HEK293 (cell line): ENCODE data around the gene GZMB.

ENCODE experiments used
- CTCF ChIA-PET: fragments of 350-600 bp; formaldehyde crosslinking; extraction: SDS; loops from one replicate; lab custom pipeline; 2021; ENCODE audit warnings: antibody characterized with exemption; lab: Yijun Ruan, JAX
- POLR2A ChIA-PET: fragments of 300-600 bp; formaldehyde crosslinking; extraction: SDS; loops from one replicate; lab custom pipeline; 2020; ENCODE audit warnings: antibody characterized with exemption, inconsistent platforms; lab: Yijun Ruan, JAX
- H3K27ac ChIP-seq: fragments of 200-500 bp; sonication (Bioruptor generic); 2 replicates; pipeline ENCODE4 v1.5.1; 2014; ENCODE audit warnings: low read depth, low read length, control low read depth, inconsistent platforms; ENCODE audit errors: extremely low read depth
- H3K36me3 ChIP-seq, 2 experiments: fragments of 200-500 bp in 1 of 2; sonication (Bioruptor generic) in 1 of 2; 1 replicate in 1 of 2; 2 replicates in 1 of 2; pipeline ENCODE4 v1.5.1; 2014 to 2017; ENCODE audit warnings: inconsistent platforms in 2 of 2, low read length in 2 of 2; ENCODE audit not compliant: control insufficient read depth in 2 of 2, insufficient read depth in 1 of 2
- H3K4me1 ChIP-seq: fragments of 200-500 bp; sonication (Bioruptor generic); 2 replicates; pipeline ENCODE4 v1.5.1; 2014; ENCODE audit warnings: mild to moderate bottlenecking, low read length, inconsistent platforms; ENCODE audit not compliant: control insufficient read depth, insufficient read depth
- H3K4me3 ChIP-seq: 2 replicates; pipeline ENCODE4 v1.5.1; 2011; ENCODE audit warnings: low read depth, mild to moderate bottlenecking, control low read depth, low read length, moderate library complexity
- H3K9me3 ChIP-seq: fragments of 200-500 bp; sonication (Bioruptor generic); 2 replicates; pipeline ENCODE4 v1.5.1; 2014; ENCODE audit warnings: low read depth, low read length, inconsistent platforms; ENCODE audit not compliant: control insufficient read depth, insufficient read depth
- GLI4 ChIP-seq: fragments of 450-650 bp; formaldehyde crosslinking; IDR thresholded peaks from 2 replicates; pipeline ENCODE4 v1.5.1; 2016; ENCODE audit warnings: missing biosample characterization, missing genetic modification characterization
- HOXC10 ChIP-seq: sonication (generic); formaldehyde crosslinking; IDR thresholded peaks from 2 replicates; pipeline ENCODE4 v1.8.1; 2023; ENCODE audit warnings: mild to moderate bottlenecking, missing genetic modification reagents
- KLF1 ChIP-seq: fragments of 450-650 bp; formaldehyde crosslinking; IDR thresholded peaks from 2 replicates; pipeline ENCODE4 v1.5.1; 2016; ENCODE audit warnings: missing biosample characterization, missing genetic modification characterization
- MZF1 ChIP-seq: fragments of 450-650 bp; formaldehyde crosslinking; IDR thresholded peaks from 2 replicates; pipeline ENCODE4 v1.5.1; 2017; ENCODE audit warnings: missing biosample characterization, missing genetic modification characterization, borderline replicate concordance
- SALL2 ChIP-seq: fragments of 450-650 bp; formaldehyde crosslinking; IDR thresholded peaks from 2 replicates; pipeline ENCODE4 v1.5.0; 2017; ENCODE audit warnings: missing biosample characterization, mild to moderate bottlenecking, missing genetic modification characterization, borderline replicate concordance
- ZNF175 ChIP-seq: fragments of 450-650 bp; formaldehyde crosslinking; IDR thresholded peaks from 2 replicates; pipeline ENCODE4 v1.5.1; 2016; ENCODE audit warnings: missing biosample characterization, missing genetic modification characterization
- ZNF211 ChIP-seq: fragments of 450-650 bp; formaldehyde crosslinking; IDR thresholded peaks from 2 replicates; pipeline ENCODE4 v1.5.1; 2016; ENCODE audit warnings: low read depth, missing biosample characterization, missing genetic modification characterization
- ZNF274 ChIP-seq, 2 experiments: fragments of 200-500 bp in 1 of 2; fragments of 450-650 bp in 1 of 2; sonication (Bioruptor generic) in 1 of 2; formaldehyde crosslinking in 1 of 2; IDR thresholded peaks; 2 replicates each; pipeline versions ENCODE4 v1.5.1 to v1.6.1; 2014 to 2016; ENCODE audit warnings: borderline replicate concordance in 1 of 2, inconsistent platforms in 1 of 2, low read length in 1 of 2, missing biosample characterization in 1 of 2, missing genetic modification characterization in 1 of 2
- ZNF530 ChIP-seq: fragments of 450-650 bp; formaldehyde crosslinking; IDR thresholded peaks from 2 replicates; pipeline ENCODE4 v1.5.1; 2016; ENCODE audit warnings: low read depth, missing biosample characterization, missing genetic modification characterization
- ZNF596 ChIP-seq: fragments of 450-650 bp; IDR thresholded peaks from 2 replicates; pipeline ENCODE4 v1.5.0; 2018; ENCODE audit warnings: missing biosample characterization, mild to moderate bottlenecking, missing genetic modification characterization, moderate library complexity
- ZNF624 ChIP-seq: fragments of 450-650 bp; formaldehyde crosslinking; IDR thresholded peaks from 2 replicates; pipeline ENCODE4 v1.5.1; 2017; ENCODE audit warnings: missing biosample characterization, missing genetic modification characterization
- ZNF660 ChIP-seq: fragments of 450-650 bp; IDR thresholded peaks from 2 replicates; pipeline ENCODE4 v1.5.1; 2018; ENCODE audit warnings: missing biosample characterization, mild to moderate bottlenecking, missing genetic modification characterization
- ZNF664 ChIP-seq: fragments of 450-650 bp; formaldehyde crosslinking; IDR thresholded peaks from 2 replicates; pipeline ENCODE4 v1.5.1; 2016; ENCODE audit warnings: missing biosample characterization, missing genetic modification characterization
- ZNF768 ChIP-seq: fragments of 450-650 bp; formaldehyde crosslinking; IDR thresholded peaks from 2 replicates; pipeline ENCODE4 v1.5.1; 2018; ENCODE audit warnings: missing biosample characterization, mild to moderate bottlenecking, missing genetic modification characterization
- TF ChIP-seq, protein P1 (sequence below): IDR thresholded peaks from 2 replicates; pipeline ENCODE4 v1.6.1; 2011; ENCODE audit warnings: mild to moderate bottlenecking, low read depth, low read length, borderline replicate concordance
- TF ChIP-seq, protein P2 (sequence below): fragments of 450-650 bp; IDR thresholded peaks from 2 replicates; pipeline ENCODE4 v1.5.1; 2018; ENCODE audit warnings: missing biosample characterization, mild to moderate bottlenecking, missing genetic modification characterization
- TF ChIP-seq, protein P3 (sequence below): fragments of 450-650 bp; formaldehyde crosslinking; IDR thresholded peaks from 2 replicates; pipeline ENCODE4 v1.5.1; 2016; ENCODE audit warnings: missing biosample characterization, missing genetic modification characterization
- TF ChIP-seq, protein P4 (sequence below): fragments of 450-650 bp; formaldehyde crosslinking; IDR thresholded peaks from 2 replicates; pipeline ENCODE4 v1.5.1; 2016; ENCODE audit warnings: missing biosample characterization, missing genetic modification characterization
- TF ChIP-seq, protein P5 (sequence below): fragments of 450-650 bp; formaldehyde crosslinking; IDR thresholded peaks from 2 replicates; pipeline ENCODE4 v1.5.1; 2017; ENCODE audit warnings: missing biosample characterization, missing genetic modification characterization

Gene GZMB

DNA sequence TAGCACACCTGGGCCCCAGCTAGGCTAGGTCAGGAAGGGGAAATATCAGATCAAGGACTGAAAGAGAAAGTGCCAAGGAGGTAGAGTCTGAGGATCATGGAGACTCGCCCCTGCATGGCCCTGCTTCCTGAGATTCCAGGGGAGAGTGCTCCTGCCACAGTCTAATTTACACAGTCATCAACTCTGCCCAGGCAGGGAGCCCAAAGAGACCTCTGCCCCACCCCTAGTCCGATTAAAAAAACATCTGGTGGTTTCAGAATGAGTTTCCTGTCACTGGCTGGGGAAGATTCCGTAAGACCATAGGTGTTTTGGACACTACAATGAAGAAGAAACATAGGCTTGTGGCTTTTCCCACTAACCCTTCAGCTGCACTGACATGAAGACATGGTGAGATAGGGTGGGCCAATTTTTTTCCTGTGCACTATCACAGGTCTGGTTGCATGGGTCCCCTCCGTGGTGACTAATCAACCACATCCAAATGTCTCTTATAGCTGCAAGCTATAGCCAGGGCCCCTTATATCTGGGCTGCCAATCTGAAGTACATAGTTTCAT lies 31.5 kb upstream of the GZMB start:
- Histone ChIP-seq H3K27ac (no peak overlapping the region), H3K9me3 (no peaks in the 10 kb centered on the region), H3K36me3 (no peaks in the 10 kb centered on the region), H3K4me3 (no peak overlapping the region), H3K4me1 (no peaks in the 10 kb centered on the region)
- CTCF ChIA-PET = no interaction called here
- POLR2A ChIA-PET = no interaction called here
- TF ChIP-seq ZNF624 (tag by site-specific recombination) (no peak), ZNF596 (tag by site-specific recombination) (no peak), ZNF274 (IDR thresholded peaks at IDR 0.05; ENCODE audit: low read length) (no peak), ZNF274 (tag by site-specific recombination; IDR thresholded peaks at IDR 0.05; ENCODE audit: borderline replicate concordance) (no peak), ZNF211 (tag by site-specific recombination) (no peak), HOXC10 (CRISPR knock-in tag) (no peak), MZF1 (no peak)
- TF ChIP-seq, protein P1, sequence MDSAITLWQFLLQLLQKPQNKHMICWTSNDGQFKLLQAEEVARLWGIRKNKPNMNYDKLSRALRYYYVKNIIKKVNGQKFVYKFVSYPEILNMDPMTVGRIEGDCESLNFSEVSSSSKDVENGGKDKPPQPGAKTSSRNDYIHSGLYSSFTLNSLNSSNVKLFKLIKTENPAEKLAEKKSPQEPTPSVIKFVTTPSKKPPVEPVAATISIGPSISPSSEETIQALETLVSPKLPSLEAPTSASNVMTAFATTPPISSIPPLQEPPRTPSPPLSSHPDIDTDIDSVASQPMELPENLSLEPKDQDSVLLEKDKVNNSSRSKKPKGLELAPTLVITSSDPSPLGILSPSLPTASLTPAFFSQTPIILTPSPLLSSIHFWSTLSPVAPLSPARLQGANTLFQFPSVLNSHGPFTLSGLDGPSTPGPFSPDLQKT = no peak
- TF ChIP-seq, protein P2, sequence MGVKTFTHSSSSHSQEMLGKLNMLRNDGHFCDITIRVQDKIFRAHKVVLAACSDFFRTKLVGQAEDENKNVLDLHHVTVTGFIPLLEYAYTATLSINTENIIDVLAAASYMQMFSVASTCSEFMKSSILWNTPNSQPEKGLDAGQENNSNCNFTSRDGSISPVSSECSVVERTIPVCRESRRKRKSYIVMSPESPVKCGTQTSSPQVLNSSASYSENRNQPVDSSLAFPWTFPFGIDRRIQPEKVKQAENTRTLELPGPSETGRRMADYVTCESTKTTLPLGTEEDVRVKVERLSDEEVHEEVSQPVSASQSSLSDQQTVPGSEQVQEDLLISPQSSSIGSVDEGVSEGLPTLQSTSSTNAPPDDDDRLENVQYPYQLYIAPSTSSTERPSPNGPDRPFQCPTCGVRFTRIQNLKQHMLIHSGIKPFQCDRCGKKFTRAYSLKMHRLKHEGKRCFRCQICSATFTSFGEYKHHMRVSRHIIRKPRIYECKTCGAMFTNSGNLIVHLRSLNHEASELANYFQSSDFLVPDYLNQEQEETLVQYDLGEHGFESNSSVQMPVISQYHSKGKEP (tag by site-specific recombination) = no peak

DNA sequence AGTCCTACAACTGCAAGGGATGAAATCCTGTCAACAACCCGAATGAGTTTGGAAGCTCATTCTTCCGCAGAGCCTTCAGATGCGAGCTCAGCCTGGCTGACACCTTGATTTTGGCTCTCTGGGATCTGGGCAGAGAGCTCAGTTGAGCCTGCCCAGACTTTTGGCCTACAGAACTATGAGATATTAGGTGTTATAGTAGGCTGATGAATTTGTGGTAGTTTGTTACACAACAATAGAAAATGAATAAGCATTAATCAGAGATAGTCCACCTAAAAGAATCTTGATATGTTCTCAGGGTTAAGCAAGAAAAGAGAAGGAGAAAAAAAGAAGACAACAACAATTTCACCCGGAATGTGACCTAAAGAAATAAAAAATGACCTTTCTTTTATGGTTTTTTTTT lies 30.4 kb upstream of the GZMB start:
- Histone ChIP-seq H3K36me3 (no peaks in the 10 kb centered on the region), H3K9me3 (no peaks in the 10 kb centered on the region), H3K4me1 (no peaks in the 10 kb centered on the region), H3K4me3 (no peak overlapping the region), H3K27ac (no peak overlapping the region)
- CTCF ChIA-PET = no interaction called here
- TF ChIP-seq ZNF664 (tag by site-specific recombination) (no peak), ZNF768 (tag by site-specific recombination) (no peak), ZNF660 (tag by site-specific recombination) (no peak), GLI4 (tag by site-specific recombination) (no peak), ZNF530 (no peak), ZNF274 (IDR thresholded peaks at IDR 0.05; ENCODE audit: low read length) (no peak), ZNF274 (tag by site-specific recombination; IDR thresholded peaks at IDR 0.05; ENCODE audit: borderline replicate concordance) (no peak), SALL2 (no peak), KLF1 (no peak), ZNF175 (tag by site-specific recombination) (no peak)
- TF ChIP-seq, protein P3, sequence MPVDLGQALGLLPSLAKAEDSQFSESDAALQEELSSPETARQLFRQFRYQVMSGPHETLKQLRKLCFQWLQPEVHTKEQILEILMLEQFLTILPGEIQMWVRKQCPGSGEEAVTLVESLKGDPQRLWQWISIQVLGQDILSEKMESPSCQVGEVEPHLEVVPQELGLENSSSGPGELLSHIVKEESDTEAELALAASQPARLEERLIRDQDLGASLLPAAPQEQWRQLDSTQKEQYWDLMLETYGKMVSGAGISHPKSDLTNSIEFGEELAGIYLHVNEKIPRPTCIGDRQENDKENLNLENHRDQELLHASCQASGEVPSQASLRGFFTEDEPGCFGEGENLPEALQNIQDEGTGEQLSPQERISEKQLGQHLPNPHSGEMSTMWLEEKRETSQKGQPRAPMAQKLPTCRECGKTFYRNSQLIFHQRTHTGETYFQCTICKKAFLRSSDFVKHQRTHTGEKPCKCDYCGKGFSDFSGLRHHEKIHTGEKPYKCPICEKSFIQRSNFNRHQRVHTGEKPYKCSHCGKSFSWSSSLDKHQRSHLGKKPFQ (tag by site-specific recombination) = no peak
- TF ChIP-seq, protein P4, sequence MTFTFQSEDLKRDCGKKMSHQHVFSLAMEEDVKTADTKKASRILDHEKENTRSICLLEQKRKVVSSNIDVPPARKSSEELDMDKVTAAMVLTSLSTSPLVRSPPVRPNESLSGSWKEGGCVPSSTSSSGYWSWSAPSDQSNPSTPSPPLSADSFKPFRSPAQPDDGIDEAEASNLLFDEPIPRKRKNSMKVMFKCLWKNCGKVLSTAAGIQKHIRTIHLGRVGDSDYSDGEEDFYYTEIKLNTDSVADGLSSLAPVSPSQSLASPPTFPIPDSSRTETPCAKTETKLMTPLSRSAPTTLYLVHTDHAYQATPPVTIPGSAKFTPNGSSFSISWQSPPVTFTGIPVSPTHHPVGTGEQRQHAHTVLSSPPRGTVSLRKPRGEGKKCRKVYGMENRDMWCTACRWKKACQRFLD (tag by site-specific recombination) = no peak
- TF ChIP-seq, protein P5, sequence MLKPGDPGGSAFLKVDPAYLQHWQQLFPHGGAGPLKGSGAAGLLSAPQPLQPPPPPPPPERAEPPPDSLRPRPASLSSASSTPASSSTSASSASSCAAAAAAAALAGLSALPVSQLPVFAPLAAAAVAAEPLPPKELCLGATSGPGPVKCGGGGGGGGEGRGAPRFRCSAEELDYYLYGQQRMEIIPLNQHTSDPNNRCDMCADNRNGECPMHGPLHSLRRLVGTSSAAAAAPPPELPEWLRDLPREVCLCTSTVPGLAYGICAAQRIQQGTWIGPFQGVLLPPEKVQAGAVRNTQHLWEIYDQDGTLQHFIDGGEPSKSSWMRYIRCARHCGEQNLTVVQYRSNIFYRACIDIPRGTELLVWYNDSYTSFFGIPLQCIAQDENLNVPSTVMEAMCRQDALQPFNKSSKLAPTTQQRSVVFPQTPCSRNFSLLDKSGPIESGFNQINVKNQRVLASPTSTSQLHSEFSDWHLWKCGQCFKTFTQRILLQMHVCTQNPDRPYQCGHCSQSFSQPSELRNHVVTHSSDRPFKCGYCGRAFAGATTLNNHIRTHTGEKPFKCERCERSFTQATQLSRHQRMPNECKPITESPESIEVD (tag by site-specific recombination) = no peak
- POLR2A ChIA-PET = no interaction called here
